SH-SY5Y (cell line): Measurements from ENCODE around the gene CHST11.

ENCODE experiments used
- GATA2 ChIP-seq: IDR thresholded peaks from 2 replicates; pipeline ENCODE4 v1.6.1; 2011; ENCODE audit warnings: mild to moderate bottlenecking, low read depth, low read length
- GATA3 ChIP-seq: IDR thresholded peaks from 2 replicates; pipeline ENCODE4 v1.6.1; 2011; ENCODE audit warnings: low read depth, mild to moderate bottlenecking, low read length, moderate library complexity

DNA sequence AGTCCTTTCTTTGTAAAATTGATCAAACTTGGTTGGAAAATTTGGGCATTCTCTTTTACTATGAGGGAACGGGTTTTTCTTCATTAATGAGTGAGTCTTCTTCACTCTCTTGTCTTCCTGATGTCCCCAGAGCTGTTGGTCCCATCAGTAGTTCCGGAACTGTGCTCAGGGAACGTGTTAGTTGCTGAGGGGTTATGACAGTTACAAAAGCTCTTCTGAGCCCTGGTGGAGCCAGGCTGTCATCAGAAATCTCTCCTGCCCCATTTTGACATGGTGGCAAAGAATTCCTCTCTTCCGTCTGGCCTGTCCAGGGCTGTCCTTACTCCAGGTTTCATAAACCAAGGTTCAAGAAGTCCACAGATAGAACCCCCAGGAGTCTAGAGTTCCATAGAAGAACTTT, 292.8 kb downstream of the CHST11 start:
- no peak for TF ChIP-seq GATA3
- TF ChIP-seq GATA2 = no peak
